DMS 273 (cell line): Measurements from ENCODE around the gene TSC22D3.

ENCODE experiments used
- DNase-seq: peaks from one replicate; lab custom pipeline; 2025; ENCODE audit not compliant: unreplicated experiment; lab: John Stamatoyannopoulos, UW

TSC22D3 gene

DNA sequence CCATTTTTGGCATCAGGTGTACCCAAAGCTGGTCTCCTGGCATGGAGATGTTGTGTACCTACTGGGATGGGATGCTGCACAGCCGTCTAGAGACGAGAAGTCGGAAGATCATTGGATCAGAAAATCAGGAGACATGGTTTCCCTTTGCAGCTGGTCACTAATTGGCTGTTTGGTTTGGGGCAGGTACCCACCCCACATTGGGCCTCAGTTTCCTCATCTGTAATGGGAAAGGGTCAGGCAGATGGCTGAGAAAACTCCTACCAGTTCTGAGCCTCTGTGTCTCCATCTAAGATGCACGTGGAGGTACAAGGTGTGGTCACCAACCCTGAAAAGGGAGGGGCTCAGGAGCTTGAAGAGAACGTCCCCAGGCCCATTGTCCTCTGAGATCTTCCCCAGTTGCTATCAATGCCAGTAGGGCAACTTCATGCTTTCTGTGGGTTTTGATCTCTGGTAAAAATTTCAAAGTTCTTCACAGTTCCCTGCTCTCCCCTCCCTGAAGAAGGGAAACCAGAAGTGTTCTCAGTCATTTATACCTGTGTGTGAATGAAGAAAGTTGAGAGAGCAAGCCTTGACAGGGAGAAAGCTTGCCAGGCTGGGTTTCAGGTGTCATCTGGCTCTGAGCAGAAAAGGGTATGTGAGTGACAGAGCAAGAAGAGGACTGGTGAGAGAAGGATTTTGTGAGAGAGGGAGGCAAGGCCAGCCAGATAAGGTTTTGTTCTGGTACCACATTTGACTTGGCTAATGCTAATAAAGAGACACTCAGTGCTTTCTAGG is 15.1 kb downstream of the TSC22D3 start:
- no peak for DNase-seq

GRCh38 chrX:107758231-107758766 is 17.3 kb downstream of the TSC22D3 start:
- no peak for DNase-seq

DNA sequence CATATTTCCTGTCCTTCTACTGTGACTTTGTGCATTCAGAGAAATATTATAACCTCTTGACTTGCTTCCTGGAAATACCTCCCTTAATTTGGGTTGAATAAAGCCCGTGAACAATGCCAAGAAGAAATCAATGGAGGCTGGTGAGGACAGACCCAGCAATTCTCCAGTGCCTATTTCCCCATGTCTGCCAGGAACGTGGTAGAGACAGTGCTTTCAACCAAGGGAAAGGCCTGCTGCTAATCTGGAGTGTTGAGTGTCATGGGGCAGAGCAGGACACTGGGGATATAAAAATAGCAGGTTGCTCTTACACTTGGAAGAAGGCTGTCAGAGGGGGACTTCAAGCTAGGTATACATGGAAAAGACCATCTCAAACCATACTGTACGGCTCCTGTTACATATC is 19.9 kb downstream of the TSC22D3 start:
- no peak for DNase-seq

- no peak for DNase-seq
Measured at GRCh38 chrX:107753187-107753586, 22.4 kb downstream of the TSC22D3 start.

DNA sequence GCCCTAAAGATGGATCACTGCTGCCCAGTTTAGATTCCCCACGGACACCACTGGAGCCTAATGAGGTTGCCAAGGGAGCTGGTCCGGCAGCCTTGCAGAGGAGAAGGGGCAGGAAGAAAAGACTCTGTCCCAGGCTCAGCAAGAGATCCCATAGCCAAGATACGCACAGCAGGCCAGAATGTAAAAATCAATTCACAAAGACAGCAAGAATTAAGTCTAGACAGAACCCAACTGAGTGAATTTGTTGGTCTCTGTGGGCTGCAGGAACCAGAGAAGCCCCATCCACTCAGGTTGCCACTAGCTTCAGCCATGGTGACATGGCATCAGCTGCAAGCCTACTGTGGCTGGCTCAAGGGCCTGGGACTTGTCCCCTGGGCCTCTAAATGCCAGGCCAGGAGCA is 22.9 kb downstream of the TSC22D3 start:
- no peak for DNase-seq

GRCh38 chrX:107752043-107752442 is 23.5 kb downstream of the TSC22D3 start:
- DNase-seq: no peak

- DNase-seq: no peak
Measured at GRCh38 chrX:107750861-107751445, 24.6 kb downstream of the TSC22D3 start.

GRCh38 chrX:107750263-107750662 is 25.3 kb downstream of the TSC22D3 start:
- DNase-seq: no peak

GRCh38 chrX:107748506-107748905 is 27.1 kb downstream of the TSC22D3 start:
- no peak for DNase-seq

DNA sequence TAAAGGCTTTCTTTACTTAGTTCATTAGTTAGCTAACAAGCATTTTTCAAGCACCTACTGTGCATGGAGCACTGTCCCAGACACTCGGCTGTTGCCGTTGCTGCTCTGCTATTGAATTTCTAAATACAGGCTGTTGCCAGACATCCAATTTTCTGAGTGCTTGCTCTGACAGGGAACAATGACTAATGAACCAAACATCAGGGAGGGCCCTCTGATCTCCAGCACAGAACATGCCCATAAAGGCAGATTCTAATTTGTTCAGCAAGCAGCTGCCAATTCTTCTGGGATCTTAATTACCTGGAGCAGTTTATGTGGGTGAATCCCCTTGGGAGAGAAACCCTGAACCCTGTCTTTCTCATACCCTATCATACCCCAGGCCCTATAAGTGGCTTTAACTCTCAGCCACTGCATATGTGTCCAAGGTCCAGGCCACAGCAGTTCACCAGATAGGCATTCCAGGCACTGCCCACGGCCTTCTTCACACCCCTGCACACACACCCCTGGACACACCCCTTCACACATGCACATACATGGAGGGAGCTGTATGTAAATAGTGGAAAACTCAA is 27.9 kb downstream of the TSC22D3 start:
- peak; percentile 13 for DNase-seq

GRCh38 chrX:107744868-107745267 is 30.7 kb downstream of the TSC22D3 start:
- no peak for DNase-seq

- DNase-seq: no peak
Measured at GRCh38 chrX:107743995-107744394, 31.6 kb downstream of the TSC22D3 start.

- no peak for DNase-seq
Measured at GRCh38 chrX:107742700-107743191, 32.8 kb downstream of the TSC22D3 start.

- DNase-seq: no peak
Measured at GRCh38 chrX:107741404-107741790, 34.2 kb downstream of the TSC22D3 start.

DNA sequence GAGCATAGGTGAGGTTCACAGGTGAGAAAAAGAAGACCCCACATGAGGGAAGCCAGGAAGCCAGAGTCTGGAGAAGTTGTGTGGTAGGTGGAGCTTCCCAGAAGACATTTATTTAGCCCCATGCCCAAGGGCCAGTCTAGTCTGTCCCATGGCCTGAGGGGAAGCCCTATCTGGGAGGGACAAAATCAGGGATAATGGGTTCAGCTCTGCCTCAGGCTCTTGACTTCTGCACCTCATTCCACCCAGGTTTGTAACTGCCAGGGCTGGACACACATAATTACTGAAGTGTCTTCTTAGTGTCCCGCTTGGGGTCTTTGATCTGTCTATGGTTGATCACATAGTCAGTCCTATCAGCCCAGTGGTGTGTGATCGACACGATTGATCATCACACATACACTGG is 36.0 kb downstream of the TSC22D3 start:
- DNase-seq: no peak

DNA sequence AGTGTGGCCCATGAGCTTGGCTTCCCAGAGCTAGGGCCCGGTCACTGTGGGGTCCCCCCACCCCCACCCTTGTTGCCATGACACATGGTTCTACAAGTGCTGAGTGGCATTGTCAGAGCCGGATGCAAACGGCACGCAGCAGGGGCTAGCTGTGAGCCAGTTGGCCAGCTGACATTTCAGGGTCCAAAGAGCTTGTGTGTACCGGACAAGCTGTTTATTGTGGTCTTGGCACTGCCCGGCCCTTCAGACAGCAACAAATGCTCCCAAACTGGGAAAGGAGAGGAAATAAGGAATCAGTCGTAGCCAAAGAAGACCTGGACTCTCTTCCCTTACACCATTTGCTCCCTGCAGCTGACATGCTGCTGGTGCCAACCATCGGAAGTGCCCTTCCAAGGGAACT is 36.8 kb downstream of the TSC22D3 start:
- no peak for DNase-seq

DNA sequence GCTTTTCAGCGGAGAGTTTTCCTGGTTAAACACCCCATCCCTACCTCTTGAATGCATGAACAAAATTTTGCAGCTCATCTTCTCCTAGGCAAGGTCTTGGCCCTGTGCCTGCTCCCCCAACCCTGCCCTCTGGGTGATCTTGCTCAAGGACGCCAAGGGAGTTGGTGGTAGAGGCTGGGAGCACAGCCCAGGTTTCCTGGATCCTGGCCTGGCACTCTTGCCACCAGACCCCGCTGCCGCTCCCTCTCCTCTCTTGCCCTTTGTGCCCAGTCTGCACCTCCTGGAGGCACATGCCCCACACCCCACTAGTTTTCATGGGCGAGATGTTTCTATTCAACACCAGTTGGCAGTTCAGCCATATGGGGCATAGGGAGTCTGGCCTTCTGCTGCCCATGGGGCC is 37.3 kb downstream of the TSC22D3 start:
- DNase-seq: peak; percentile 38

DNA sequence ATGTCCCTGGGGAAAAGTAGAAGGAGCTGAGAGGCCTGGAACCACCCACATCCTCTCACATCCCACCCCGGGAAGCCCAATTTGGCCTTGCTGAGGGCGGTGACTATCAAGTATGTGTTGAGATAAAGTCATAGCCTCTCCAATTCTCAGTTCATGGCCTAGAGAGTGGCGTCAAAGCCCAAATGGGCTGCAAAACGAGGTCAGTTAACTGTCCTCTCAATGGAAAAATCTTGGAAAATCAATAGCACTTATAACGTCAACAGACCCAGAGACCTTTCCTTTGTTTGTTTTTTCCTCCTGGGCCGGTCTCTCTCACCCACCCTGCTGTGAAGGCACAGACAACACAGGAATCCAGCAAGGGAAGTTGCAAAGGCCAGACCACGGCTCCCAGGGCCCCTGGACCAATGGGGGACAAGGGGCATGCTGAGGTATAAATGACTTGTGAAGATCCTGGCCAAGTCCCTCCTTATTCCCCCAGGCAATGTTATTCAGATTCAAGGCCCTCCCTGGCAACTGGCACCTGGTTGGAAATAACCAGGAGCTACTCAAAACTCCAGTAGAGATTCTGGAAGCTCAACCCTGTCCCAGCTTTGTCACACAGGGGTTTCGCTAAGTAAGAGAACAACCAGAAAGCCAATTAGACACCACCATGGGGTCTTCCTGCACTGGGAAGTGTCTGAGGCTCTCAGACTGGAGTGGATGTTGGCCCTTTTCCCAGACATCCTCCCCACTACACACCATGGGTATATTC is 38.6 kb downstream of the TSC22D3 start:
- DNase-seq: no peak

- DNase-seq: no peak
Measured at GRCh38 chrX:107734646-107735045, 40.9 kb downstream of the TSC22D3 start.

DNA sequence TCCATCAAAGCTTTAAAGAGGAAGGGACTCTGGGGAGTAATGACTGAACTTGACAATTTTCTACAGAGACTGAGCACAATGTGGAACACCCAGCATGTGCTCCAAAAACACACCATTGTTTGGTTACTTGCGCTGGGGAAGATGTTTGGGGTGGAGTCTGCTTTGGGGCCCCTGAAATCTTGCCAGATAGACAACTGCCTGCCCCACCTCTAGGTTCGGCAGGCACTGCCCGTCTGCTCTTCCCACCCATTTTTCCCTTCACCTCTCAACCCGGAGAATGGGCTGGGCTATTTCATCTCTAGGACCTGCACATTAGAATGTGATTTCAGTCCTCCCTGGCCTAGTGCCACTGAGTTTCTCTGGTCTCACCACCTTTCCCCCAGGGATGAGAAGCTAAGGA is 41.9 kb downstream of the TSC22D3 start:
- DNase-seq: no peak

GRCh38 chrX:107731831-107732502 is 43.6 kb downstream of the TSC22D3 start:
- DNase-seq: peak; percentile 62
